Prostate gland (tissue), 2 donors: ENCODE data around the gene CACNA1B. TPM values are rescaled to one million over a fixed set of nuclear protein-coding genes. Genes with fewer than 3 reads are reported as not detected.

Experiments
- DNase-seq: peaks from one replicate; pipeline ENCODE4 v3.0.0-alpha.2; 2019; ENCODE audit warnings: low spot score
- H3K27ac ChIP-seq, 2 donors: fragments of 200-600 bp; sonication (generic); 2 replicates each; pipeline ENCODE4 v1.5.1; 2017 to 2019
- H3K27me3 ChIP-seq: fragments of 200-600 bp; sonication (generic); replicated peaks from 2 replicates; pipeline ENCODE4 v1.5.1; 2019; ENCODE audit not compliant: insufficient read depth
- H3K36me3 ChIP-seq, 2 donors: fragments of 200-600 bp; sonication (generic); 1 replicate in 1 of 2; 2 replicates in 1 of 2; pipeline versions ENCODE4 v1.5.1 to v1.8.1; 2017 to 2019
- H3K4me1 ChIP-seq: fragments of 200-600 bp; sonication (generic); replicated peaks from 2 replicates; pipeline ENCODE4 v1.5.1; 2019
- H3K4me3 ChIP-seq, 2 donors: fragments of 200-600 bp; sonication (generic); 2 replicates each; pipeline ENCODE4 v1.5.1; 2017 to 2019
- H3K9me3 ChIP-seq: fragments of 200-600 bp; sonication (generic); 2 replicates; pipeline ENCODE4 v1.5.1; 2017
- POLR2A ChIP-seq: fragments of 450-650 bp; IDR thresholded peaks from one replicate; pipeline ENCODE4 v1.6.1; 2016; ENCODE audit warnings: antibody characterized with exemption, mild to moderate bottlenecking
- POLR2AphosphoS5 ChIP-seq: sonication (generic); formaldehyde crosslinking; IDR thresholded peaks from one replicate; pipeline ENCODE4 v1.6.1; 2017; ENCODE audit warnings: antibody characterized with exemption
- WGBS: methylation state at CpG from one replicate; pipeline ENCODE4 v1.1.5; 2018; 5-methylcytosine and 5-hydroxymethylcytosine counted together
- intact Hi-C: fragments of 100-400 bp; cut with DNase I; formaldehyde crosslinking; loops from one replicate; pipeline ENCODE4 v1.14.2; 2022
- total RNA-seq, 2 donors: library from RNA; depleted of rRNA; stranded (reverse); fragments of >200 nt; gene quantifications; one replicate each; pipeline ENCODE4 v1.1.0, GENCODE V29; 2016
- TF ChIP-seq, protein P1 (sequence below), 4 experiments: fragments of 200-600 bp in 2 of 4; fragments of 450-650 bp in 2 of 4; sonication (generic) in 2 of 4; IDR thresholded peaks; 1 replicate in 3 of 4; 2 replicates in 1 of 4; pipeline ENCODE4 v1.5.1; 2016 to 2019; ENCODE audit warnings: antibody characterized with exemption in 4 of 4, mild to moderate bottlenecking in 2 of 4, moderate library complexity in 2 of 4

CACNA1B gene
- total RNA-seq, 2 donors from 2014 or later, result 0.36 to 6.0 TPM

DNA sequence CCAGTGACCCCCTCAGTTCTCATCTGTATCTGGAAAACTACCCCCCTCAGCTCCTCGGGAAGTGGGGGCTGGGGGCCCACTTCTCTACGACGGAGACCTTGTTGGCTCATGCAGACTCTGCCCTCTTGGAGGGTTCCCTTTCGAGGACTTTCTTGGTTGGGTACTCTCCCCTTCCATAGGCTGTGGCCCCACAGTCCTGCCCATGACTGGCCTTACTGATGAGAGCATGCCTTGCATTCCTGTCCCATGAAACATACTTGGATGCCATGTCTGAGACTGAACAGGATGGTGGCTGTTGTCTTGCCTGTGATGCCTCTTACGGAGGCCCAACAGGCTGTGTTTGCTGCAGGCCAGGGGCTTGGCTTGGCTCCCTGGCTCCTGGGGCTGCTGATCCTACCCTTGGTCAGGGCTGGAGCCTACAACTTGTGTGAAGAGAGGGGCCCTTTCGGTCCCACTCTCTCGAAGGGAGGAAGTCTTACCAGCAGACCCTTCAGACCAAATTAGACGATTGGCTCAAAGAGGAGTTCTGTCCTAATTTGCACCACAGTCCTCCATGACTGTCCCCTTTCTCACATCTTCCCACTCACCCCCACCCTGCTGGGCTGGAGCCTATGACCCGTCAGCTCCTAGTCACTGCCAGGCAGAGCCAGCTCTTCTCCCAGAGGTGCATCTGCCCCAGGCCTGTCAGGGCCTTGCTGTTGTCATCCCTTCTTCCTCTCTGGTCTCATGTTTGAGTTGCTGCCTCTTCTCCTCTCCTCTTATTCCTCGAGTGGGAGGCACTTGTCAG, 109.9 kb downstream of the CACNA1B start:
- intact Hi-C loops, result no loop called here

DNA sequence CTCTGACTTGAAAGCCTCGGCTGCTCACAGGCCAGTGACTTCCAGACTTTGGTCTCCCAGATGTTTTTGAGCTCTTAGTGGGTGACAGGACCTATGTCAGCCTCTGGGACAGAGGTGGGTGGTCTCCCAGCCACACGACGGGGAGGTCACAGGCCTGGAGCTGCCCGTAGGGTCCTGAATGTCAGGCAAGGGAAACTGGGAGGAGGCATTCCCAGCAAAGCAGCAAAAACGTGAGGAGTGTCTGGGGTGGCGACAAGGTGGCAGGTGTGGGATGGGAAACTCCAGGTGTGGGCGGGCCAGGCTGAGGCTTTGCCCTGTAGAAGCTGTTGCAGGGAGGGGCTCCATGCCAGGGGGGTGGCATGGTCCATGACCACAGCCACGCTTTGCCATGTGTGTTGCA, 110.5 kb downstream of the CACNA1B start:
- Histone ChIP-seq H3K9me3 (no peaks in the 10 kb centered on the region), H3K27ac (no peak overlapping the region), H3K4me1 (no peaks in the 10 kb centered on the region), H3K27me3 (no peaks in the 10 kb centered on the region), H3K4me3 (no peak overlapping the region), H3K36me3 (no peaks in the 10 kb centered on the region)
- no peak for DNase-seq
- WGBS, result 78% methylated on average over 8 of the region's 8 CpGs
- TF ChIP-seq POLR2AphosphoS5, result no peak
- TF ChIP-seq, protein P1, sequence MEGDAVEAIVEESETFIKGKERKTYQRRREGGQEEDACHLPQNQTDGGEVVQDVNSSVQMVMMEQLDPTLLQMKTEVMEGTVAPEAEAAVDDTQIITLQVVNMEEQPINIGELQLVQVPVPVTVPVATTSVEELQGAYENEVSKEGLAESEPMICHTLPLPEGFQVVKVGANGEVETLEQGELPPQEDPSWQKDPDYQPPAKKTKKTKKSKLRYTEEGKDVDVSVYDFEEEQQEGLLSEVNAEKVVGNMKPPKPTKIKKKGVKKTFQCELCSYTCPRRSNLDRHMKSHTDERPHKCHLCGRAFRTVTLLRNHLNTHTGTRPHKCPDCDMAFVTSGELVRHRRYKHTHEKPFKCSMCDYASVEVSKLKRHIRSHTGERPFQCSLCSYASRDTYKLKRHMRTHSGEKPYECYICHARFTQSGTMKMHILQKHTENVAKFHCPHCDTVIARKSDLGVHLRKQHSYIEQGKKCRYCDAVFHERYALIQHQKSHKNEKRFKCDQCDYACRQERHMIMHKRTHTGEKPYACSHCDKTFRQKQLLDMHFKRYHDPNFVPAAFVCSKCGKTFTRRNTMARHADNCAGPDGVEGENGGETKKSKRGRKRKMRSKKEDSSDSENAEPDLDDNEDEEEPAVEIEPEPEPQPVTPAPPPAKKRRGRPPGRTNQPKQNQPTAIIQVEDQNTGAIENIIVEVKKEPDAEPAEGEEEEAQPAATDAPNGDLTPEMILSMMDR (IDR thresholded peaks at IDR 0.05), result no peak
- intact Hi-C loops, result no loop called here

More for the DNA sequence above, 109.9 kb downstream of the CACNA1B start:
- no peaks in the 10 kb centered on the region for H3K9me3 ChIP-seq
- no peak overlapping the region for H3K4me3 ChIP-seq
- H3K27ac ChIP-seq, result no peak overlapping the region
- TF ChIP-seq POLR2A (no peak), POLR2AphosphoS5 (no peak)
- TF ChIP-seq, protein P1 (IDR thresholded peaks at IDR 0.05), result no peak
- no peaks in the 10 kb centered on the region for H3K4me1 ChIP-seq
- 84% methylated on average over 10 of the region's 10 CpGs for WGBS
- H3K27me3 ChIP-seq, result no peaks in the 10 kb centered on the region
- H3K36me3 ChIP-seq, result no peaks in the 10 kb centered on the region
- no peak for DNase-seq

DNA sequence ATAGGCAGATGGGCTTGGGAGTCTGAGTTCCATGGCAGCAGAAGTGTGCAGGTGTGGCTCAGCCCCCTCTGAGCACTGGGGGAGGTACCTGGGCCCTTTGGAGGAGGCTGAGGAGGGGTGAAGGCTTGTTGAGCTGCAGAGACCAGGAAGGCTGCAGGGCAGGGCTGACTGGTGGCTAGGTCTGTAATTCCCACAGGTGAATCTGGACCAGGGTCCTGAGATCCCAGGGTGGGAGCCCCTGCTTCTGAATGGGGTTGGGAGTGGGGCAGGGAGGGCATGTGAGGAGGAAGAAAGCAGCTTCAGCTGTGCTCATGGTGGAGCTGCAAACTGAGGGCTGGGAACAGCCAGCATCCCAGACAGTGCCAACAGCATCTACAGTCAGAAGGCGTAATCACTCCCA, 111.1 kb downstream of the CACNA1B start:
- 91% methylated on average over 1 of the region's 1 CpG for WGBS
- H3K9me3 ChIP-seq, result no peaks in the 10 kb centered on the region
- intact Hi-C loops, result no loop called here
- no peak overlapping the region for H3K4me3 ChIP-seq
- no peak overlapping the region for H3K27ac ChIP-seq
- H3K36me3 ChIP-seq, result no peaks in the 10 kb centered on the region
- no peaks in the 10 kb centered on the region for H3K27me3 ChIP-seq
- no peaks in the 10 kb centered on the region for H3K4me1 ChIP-seq
- TF ChIP-seq, protein P1 (IDR thresholded peaks at IDR 0.05), result no peak
- no peak for TF ChIP-seq POLR2AphosphoS5
- TF ChIP-seq POLR2A, result no peak
- DNase-seq, result no peak

DNA sequence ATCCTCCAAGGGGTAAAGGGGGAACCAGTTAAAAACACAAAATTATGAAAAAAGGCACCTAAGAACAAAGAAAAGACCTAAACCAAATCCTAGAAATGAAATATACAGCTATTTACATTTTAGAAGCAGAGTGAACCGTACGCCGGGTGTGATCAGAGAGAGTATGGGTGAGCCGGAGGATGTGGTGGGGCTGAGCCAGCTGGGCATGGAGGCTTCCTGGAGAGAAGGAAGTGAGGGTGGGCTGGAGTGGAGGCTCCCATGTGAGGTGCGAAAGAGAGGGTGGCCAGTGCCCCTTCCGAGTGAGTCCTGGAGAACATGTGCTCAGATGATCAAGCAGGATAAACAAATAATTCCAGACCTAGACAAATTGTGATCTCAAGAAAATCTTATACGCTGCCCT, 111.6 kb downstream of the CACNA1B start:
- intact Hi-C loops, result no loop called here
- DNase-seq, result no peak
- TF ChIP-seq, protein P1 (IDR thresholded peaks at IDR 0.05), result no peak
- TF ChIP-seq POLR2A (no peak), POLR2AphosphoS5 (no peak)
- H3K27ac ChIP-seq, result no peak overlapping the region
- no peaks in the 10 kb centered on the region for H3K9me3 ChIP-seq
- H3K36me3 ChIP-seq, result no peaks in the 10 kb centered on the region
- 83% methylated on average over 7 of the region's 7 CpGs for WGBS
- no peak overlapping the region for H3K4me3 ChIP-seq
- no peaks in the 10 kb centered on the region for H3K27me3 ChIP-seq
- H3K4me1 ChIP-seq, result no peaks in the 10 kb centered on the region
